AG10803 (cell line): ENCODE measurements around the gene FAM174B.

Experiments
- DNase-seq: peaks from one replicate; pipeline ENCODE4 v3.0.0; 2010; ENCODE audit warnings: low read depth
- H3K4me3 ChIP-seq: 2 replicates; pipeline ENCODE4 v1.5.1; 2011; ENCODE audit warnings: mild to moderate bottlenecking, low read length, control low read depth
- CTCF ChIP-seq: conservative IDR thresholded peaks from 2 replicates; pipeline ENCODE4 v1.5.1; 2011; ENCODE audit warnings: mild to moderate bottlenecking, low read length, control low read depth, inconsistent platforms

The FAM174B gene

GRCh38 chr15:92634671-92635201 is 20.8 kb downstream of the FAM174B start:
- H3K4me3 ChIP-seq: no peak overlapping the region
- no peak for DNase-seq
- no peak for TF ChIP-seq CTCF

GRCh38 chr15:92634060-92634459 is 21.5 kb downstream of the FAM174B start:
- H3K4me3 ChIP-seq: no peak overlapping the region
- no peak for TF ChIP-seq CTCF
- DNase-seq: no peak

- DNase-seq: no peak
- TF ChIP-seq CTCF: no peak
- H3K4me3 ChIP-seq: no peak overlapping the region
These were observed 22.2 kb downstream of the FAM174B start for GRCh38 chr15:92633418-92633817.

GRCh38 chr15:92633001-92633400 is 22.6 kb downstream of the FAM174B start:
- TF ChIP-seq CTCF: no peak
- DNase-seq: no peak
- no peak overlapping the region for H3K4me3 ChIP-seq

DNA sequence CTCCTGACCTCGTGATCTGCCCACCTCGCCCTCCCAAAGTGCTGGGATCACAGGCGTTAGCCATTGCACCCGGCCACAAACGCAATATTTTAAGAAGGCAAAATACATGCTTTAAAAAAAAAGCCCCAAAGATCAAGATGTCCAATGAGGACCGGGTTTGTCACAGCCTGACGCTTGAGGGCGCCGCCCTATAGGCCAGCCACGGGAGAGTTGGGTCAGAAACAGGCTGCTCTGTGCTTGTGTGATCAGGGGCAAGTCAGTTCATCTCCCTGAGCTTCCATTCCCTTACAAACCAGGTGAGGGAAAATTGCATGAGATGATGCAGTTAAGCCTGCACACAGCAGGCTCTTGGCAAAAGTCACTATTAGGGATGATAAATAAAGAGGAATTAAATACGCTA is 23.9 kb downstream of the FAM174B start:
- no peak for TF ChIP-seq CTCF
- H3K4me3 ChIP-seq: no peak overlapping the region
- DNase-seq: no peak

- TF ChIP-seq CTCF: no peak
- H3K4me3 ChIP-seq: no peak overlapping the region
- DNase-seq: no peak
These were observed 25.5 kb downstream of the FAM174B start for GRCh38 chr15:92629975-92630626.

- no peak for DNase-seq
- TF ChIP-seq CTCF: no peak
- no peak overlapping the region for H3K4me3 ChIP-seq
These were observed 26.1 kb downstream of the FAM174B start for GRCh38 chr15:92629276-92629974.
